HCEC 1CT (cell line): ENCODE data around the gene SPECC1.
"Not testable (repeated sequence)": the region's sequence is repeated elsewhere in the genome, so short reads cannot be mapped to it uniquely, and the experiment has no call there.

Experiments
- DNase-seq: peaks from one replicate; pipeline ENCODE4 v3.0.0-alpha.2; 2017

SPECC1 gene

DNA sequence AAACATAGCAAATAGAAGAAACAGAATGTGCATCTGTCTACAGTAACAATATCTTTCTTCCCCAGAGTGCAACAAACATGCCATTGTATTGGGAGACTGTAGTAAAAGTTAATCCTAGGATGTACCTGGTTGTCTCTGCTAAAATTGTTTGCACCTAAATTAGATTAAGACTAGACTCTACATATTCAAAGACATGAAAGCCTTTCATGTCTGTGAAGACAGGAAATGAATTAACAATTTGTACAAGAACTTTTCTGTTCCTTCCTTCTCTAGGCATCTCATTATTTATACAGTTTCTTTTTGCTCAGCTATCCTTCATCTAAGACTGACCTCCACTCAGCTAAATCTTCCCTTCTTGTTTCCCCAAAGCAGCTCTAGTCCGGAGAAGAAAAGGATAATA, 237.5 kb downstream of the SPECC1 start:
- DNase-seq, result no peak

DNA sequence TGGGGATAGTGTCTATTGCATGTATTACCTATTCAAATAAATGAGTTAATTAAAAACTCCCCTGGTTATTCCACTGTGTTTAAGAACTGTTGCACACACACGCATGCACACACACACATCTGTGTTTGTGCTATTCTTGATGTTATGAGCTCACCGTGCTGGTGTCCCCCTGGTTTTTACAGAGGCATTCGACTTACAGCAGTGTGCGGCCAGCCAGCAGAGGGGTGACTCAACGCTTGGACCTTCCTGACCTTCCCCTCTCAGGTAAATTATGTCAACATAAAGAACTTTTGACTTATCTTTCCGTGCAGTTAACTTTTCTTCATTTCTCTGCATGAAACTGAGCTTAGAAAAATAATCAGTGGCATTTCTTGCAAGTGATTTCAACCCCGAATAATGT, 244.2 kb downstream of the SPECC1 start:
- DNase-seq, result no peak

DNA sequence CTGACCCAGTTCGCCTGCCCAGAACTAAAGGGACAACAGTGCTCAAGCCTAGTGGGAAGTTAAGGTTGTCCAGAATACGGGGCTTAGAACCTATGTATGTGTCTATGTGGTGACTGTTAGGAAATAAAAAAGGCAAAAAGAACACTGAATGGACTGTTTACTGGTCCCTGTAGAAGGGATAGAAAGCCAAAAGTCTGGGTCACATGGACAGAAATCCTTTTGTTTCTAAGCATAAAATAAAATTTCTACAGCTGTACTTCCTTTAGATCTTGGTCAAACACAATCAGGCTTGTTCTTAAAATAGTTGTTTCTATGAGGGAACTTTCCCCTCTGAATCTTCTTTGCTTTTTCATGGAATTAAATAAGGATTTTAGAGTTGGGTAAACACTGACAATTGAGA, 245.4 kb downstream of the SPECC1 start:
- no peak for DNase-seq

DNA sequence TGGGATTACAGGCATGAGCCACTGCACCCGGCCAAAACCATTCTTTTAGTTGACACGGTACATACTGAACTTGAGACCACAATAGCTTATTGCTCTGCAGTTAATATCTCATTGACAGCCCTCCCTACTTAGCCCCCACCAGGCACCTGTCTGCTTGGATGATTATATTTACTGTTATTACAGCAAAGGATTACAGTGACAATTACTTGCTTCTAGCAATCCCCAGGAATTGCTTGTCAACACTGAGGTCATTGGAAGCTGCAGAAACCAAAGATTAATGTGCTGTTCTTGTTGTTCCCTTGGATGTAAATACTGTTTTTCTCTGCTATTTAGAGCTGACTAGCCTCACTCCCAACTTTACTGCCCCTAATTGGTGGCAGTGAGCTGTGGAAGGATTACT, 247.0 kb downstream of the SPECC1 start:
- DNase-seq, result no peak

DNA sequence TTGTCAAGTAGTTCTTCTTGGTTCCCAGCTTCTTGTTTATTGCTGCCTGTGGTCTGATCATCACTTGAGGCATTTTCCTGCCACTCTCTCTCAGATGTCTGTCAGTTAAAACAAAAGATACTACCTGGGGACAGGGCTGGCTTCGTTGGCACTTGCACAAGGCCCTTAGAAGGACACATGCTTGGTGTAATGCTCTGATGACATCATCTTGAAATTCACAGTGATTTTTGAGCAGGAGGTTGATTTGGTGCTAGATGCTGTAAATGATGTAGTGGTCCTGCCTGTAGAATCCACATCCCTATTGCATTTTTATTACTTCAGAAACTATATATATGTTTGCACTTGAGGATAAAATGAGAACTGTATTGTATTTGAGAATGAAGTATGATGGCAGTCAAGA, 247.8 kb downstream of the SPECC1 start:
- no peak for DNase-seq

DNA sequence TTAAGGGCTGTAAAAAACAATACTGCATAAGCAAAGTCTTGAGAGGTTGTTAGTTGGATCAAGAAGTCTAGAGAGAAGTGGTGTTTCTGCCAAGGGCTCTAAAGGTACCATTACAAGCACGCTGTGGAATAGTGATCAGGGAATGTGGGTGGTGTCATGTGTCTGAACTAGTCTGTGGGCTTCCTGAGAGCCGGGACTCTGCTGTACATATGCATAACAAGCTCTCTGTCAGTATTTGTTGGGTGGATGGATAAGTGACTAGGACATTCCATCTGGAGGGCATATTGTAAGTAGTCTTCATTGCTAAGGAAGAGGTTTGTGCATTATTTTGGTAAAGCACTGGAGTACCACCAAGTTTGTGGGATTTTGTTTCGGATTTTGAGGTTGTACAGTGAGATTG, 248.6 kb downstream of the SPECC1 start:
- DNase-seq, result no peak

DNA sequence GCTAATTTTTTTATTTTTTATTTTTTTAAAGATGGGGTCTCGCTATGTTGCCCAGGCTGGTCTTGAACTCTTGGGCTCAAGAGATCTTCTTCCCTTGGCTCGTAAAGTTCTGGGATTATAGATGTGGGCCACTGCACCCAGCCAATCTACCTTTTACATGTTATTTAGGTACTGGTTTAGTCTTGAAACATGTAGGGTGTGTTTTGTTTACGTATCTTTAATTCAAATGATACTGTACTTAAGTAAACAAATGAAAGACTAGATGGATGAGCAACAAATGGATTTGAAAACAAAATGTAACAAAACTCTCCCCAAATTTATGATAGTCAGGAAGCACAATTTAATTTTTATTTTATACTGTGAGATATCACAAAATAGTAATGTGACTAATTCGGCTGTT, 250.5 kb downstream of the SPECC1 start:
- no peak for DNase-seq

DNA sequence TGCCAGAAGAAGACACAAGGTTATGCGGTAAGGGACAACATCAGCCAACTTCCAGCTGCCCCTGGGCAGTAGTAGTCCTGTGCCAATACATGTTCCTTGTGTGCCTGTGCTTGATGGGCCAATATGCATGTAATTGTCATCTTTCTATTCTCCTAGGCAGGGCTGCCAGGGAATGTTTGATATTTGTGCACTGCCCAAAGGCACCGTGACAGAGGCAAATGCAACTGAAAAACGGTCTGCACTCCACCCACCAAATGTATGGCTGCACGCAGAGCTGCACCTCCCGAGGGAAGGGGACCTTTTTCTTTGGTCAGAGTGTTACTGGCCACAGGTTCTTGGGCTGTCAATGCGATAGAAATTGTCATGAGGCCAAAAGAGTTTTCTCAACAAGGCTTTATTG, 251.1 kb downstream of the SPECC1 start:
- no peak for DNase-seq

DNA sequence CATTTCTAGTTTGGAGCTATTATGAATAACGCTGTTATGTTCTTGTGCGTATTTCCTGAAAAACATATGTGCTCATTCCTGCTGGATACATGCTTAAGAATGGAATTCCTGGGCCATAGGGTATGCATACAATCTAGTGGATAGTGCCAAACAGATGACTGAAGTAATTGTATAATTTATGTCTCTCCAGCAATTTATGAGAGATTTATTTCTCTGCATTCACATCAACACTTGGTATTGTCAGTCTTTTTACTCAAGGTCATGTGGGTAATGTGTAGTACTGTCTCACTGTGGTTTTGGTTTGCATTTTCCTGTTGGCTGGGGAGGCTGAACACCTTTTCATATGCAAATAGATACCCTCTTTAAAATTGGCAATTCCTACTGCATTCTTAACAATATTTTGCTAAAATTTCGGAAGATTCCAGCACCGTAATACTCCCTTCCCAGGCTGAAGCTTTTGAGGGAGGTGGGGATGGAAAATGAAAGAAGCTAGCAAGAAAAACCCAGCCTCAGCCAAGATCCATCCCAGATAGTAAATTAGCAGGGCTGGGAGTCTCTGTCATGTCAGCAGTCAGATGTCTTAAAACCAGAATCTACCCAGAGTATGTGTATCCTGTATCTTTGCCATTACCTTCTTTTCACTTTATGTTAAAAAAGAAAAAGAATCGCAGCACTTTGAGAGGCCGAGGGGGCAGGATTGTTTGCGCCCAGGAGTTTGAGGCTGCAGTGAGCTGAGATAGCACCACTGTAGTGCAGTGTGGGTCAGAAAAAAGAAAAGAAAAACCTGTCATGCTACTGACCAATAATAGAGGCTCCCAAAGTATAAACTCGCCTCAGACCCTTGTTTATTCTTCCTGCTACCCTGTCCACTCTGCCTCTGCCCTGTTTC, 253.3 kb downstream of the SPECC1 start:
- no peak for DNase-seq

DNA sequence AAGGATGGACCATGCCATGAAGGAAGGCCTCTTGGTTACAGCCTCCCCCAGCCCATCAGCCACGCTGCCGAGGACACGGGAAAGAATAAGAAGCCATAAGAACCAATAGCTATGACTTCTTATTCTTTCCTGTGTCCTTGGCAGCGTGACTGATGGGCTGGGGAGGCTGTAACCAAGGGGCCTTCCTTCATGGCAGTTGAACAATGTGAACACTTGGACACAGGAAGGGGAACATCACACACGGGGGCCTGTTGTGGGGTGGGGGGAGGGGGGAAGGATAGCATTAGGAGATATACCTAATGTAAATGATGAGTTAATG, 253.9 kb downstream of the SPECC1 start:
- DNase-seq, result not testable (repeated sequence)

DNA sequence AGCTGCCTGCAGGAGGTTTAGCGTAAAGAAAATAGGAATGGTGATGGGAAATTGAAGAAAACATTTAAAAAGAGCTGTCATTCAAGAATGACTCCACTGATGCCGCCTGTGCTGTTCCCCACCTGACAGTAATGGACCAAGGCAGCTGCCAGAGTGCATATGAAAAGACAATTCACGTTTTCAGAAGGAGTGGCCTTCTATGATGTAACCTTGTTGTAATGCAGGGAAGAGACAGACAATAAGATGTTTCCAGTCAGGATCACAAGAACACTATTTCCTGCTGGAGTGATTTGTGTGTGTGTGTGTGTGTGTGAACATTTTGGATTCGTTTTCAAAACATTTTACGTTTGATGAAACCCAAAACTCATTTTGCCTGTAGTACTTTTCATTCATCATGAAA, 254.4 kb downstream of the SPECC1 start:
- no peak for DNase-seq

DNA sequence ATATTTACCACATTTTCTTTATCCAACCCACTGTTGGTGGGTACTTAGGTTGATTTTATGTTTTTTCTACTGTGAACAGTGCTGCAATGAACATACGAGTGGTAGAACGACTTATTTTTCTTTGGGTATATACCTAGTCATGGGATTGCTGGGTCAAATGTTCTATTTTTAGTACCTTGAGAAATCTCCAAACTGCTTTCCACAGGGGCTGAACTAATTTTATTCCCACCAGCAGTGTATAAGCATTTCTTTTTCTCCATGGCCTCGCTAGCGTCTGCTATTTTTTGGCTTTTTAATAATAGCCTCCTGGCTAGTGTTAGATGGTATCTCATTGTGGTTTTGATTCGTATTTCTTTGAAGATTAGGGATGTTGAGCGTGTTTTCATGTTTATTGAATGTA, 255.8 kb downstream of the SPECC1 start:
- DNase-seq, result no peak

DNA sequence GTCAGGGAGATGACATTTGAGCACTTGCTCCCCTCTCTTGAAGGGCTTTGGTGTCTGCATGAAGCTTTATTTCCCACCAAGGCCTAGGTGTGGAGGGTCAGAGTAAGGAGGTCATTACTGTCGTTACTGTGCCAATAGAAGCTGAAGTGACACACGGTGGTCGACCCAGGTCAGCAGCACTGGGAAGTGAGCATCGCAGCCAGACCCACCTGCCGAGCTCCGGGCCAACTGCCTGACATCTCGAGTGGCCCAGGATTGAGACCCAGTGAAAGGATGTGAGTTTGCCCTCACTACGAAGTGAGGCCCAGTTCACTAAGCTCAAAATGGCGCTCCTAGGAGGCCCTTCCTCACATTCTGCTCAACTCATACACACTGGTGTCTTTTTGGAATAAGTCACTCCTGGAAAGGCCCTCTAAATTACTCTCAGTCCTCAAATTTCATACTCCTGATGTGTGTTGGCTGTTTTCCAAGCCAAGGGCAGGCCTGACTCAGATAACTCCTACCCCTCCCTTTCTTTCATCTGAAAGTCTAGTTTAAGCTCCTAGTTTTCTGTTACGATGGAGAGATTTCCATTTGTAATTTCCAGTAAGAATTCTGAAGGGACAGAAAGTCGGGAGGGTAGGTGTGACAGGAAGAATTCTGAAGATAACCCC, 257.8 kb downstream of the SPECC1 start:
- no peak for DNase-seq

DNA sequence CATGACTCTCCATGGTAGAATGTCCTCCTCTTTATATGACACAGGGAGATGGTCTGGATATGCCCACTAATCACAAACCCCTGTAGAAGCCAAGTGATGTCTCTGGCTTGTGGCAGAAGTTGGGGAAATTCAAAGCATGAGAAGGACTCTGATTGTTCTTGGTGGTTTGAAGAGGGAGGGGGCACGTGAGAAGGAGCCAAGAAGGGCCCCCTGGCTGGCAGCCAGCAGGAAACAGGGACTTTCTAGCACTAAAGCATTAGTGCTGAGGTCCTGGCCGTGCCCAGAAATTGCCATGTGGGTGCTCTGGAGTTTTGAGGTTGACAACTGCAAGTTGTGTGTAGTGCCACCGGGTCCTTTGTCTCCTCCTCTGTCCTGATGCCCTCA, 258.3 kb downstream of the SPECC1 start:
- DNase-seq, result no peak

DNA sequence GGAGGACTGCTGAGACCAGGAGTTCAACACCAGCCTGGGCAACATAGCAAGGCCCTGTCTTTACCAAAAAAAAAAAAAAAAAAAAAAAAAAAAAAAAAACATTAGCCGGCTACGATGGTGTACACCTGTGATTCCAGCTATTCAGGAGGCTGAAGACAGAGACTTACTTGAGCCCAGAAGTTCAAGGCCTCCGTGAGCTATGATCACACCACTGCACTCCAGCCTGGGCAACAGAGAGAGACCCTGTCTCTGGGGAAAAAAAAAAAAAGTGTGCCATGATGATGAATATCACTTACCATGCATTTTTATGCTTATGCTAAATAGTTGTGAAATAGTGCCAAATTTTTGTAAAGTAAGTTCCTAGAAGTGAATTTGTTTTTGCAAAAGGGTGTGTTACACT, 261.2 kb downstream of the SPECC1 start:
- DNase-seq, result no peak

DNA sequence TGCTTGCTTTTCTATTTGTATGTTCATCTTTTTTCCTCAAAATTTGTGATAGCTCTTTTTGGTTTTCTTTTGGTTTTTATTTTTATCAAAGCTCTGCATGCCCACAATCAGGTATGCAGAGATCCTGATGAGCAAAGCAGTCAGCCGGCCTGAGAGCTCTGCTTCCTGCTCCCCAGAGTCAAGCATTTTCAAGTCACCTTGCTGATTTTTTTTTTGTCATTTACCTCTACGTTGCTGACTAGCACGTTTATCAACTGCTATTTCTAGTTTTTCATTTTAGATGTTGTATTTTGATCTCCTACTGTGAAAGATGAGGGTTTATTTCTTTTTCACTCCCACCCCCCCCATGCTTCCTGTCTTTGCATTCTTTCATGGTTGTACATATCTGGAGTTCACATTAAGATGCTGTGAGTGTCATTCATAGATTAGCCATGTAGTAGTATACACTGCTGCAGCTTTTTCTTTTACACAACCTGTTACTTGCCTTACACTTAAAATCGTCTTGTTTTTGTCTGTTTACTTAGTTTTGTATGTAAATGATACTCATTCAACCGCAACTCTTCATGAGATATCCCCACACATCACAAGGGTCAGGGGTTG, 262.0 kb downstream of the SPECC1 start:
- DNase-seq, result no peak

DNA sequence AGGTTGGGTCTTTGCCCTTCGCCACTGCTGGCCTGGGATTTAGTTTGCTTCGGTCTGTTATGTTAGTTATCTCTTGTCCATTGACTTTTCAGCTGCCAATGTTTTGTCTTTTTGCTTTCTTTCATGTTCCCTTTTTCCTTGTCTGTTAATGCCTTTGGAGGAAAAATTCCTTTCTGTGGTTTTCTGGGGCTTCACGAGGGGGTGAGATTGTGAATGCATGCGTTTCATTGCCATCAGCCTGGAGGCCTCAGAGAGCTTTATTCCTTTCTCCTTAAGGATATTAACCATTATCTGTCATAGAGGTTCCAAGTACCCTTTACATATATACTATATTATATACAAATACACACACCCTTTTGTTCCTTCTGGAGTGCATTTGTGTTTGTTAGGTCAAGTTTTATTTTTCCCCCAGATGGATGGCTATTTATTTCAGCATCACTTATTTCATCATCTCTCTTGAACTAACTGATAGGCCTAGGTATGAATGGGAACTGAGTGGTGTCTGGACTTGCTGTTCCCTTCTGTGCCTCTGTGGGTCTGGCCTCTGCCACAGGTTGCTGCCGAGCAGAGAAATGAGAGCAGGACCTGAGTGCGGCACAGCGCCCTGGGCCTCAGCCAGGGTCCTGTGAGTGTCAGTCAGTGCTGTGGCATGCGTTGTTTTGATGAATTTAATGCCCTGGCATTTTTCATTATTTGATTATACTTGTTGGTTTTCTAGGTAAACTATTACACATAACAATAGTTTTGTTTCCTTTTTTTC, 264.8 kb downstream of the SPECC1 start:
- DNase-seq, result no peak

DNA sequence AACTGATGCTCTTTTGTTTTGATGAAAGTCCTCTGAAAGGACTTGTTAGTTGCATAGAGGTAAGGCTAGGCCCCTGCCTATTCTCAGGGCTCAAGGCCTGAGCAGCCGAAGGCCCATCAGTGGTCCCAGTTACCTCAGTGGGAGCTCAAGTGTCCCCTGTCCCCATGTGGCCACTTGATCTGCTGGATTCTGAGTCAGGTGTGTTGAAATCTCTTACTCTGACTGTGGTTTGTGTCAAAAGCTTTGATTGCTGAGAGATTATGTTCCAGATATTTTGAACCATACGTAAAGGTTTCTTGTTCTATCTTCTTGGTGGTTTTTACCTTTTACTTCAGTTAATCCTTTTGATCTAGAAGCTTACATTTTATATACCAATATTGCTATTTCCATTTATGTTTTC, 266.5 kb downstream of the SPECC1 start:
- no peak for DNase-seq

DNA sequence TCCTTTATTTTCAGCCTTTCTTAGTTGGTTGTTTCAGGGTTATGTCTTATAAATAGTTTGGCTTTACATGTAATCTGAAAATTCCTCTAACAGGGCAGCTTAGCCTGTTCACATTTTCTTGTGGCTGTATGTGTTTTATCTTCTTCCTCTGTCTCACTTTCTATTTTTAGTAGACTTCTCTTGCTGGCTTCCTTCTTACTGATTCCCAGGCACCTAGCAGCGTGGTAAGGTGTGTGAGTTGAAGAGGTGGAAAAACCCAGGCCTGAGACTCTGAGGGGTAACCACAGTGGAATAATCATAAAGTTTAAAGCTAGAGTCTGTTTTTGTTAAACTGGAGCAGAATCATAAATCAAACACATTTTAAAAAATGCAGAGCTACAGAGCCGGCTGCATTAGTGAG, 267.3 kb downstream of the SPECC1 start:
- no peak for DNase-seq

DNA sequence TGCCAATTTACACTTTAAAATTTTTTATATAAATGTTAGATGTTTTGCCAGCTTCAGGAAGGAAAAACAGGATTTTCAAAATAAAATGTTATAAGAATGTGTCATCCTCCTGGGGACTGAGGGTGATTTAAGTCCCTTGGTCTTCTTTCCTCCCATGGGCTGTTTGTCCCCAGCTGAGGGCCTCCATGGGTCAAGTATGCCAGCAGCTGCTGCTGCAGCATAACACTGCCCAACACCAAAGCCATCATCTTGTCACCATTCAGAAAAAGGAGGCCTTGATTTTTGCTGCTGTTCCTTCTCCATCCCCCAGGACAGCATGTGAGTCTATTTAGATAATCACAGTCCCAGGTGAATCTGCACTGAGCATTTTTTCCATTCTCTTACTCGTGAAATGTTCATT, 269.6 kb downstream of the SPECC1 start:
- DNase-seq, result no peak

DNA sequence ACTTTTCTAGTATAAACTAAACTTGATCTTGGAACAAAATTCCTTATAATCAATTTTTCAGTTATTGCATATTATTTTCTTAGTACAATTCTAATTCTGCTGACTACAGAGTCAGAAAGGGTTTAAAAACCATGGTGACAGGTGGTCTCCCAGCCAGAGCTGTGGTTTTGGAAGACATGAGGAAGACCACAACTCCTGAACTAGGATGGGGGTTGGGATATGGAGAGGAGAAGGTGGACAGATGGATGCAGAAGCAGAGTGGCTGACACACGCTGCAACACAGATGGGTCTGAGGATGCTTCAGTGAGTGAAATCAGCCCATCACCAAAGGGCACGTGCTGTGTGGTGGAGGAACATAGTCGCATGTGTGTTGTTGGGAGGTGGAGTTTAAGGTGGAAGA, 270.5 kb downstream of the SPECC1 start:
- DNase-seq, result no peak

DNA sequence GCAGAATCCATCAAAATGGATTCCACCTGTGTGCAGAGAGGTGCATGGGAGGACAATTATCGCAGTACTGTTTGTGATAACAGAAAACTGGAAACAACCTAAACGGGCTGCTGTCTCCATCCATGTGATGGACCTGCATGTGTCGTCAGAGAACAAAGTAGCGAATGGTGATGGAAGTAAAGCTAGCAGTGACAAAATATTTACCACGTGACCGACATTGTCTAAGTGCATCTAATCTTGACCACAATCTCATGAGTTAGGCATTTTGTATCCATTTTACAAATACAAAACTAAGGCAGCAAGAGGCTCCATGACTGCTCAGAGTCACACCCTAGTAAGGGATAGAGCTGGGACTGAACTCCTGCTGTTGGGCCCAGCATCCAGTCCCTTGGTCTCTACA, 270.9 kb downstream of the SPECC1 start:
- DNase-seq, result no peak

DNA sequence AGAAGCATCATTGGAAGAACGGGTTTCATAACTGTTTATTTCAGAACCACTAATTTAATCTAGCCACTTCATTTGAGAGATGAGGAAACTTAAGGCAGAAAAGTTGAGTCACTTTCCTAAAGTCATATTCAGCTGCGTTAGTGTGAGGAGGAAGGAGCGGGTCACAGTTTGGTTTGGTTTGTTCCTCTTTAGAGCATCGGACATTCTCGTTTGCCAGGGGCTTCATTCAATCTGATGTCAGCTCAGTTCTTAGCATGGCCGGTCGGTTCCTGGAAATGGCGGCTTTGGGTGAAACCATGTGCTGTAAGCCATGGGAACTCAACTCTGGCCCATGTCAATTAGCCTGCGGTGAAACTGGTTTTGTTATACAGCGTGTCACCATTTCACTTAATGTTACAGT, 271.7 kb downstream of the SPECC1 start:
- no peak for DNase-seq

DNA sequence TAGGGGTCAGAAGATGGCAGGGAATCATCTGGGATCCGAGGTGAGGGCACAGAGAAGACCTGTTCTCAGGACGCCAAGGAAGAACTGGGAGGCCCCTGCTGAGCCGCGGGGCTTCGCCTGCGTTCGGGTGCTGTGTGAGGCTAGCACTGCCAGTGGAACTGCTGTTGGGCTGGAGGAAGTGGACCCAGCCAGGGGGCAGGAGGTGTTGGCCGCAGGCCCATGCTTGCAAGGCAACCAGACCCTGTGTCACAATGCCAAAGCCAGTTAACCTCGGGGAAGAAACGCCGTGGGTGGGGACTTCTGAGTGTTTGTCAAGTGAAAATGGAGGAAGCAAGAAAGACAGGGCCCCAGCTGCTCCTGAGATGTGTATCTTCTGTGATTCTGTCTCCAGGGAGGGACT, 272.7 kb downstream of the SPECC1 start:
- no peak for DNase-seq
